Naive thymus-derived CD4-positive, alpha-beta T cell (primary cell): ENCODE data around the gene GNAI3. TPM values are rescaled to one million over a fixed set of nuclear protein-coding genes. Genes with fewer than 3 reads are reported as not detected.
A peak's percentile ranks its signal among the peaks of the same experiment; 100 is the strongest.

Experiments used
- ATAC-seq: fragments of 150-1000 bp; cut with Tn5 transposase; 2 replicates; pipeline ENCODE4 v1.10.0; 2021; ENCODE audit warnings: mild to moderate bottlenecking, moderate library complexity
- CTCF ChIA-PET: fragments of 350-600 bp; sonication (Branson Sonifier 250); formaldehyde crosslinking; loops from one replicate; lab custom pipeline; 2021; ENCODE audit warnings: antibody characterized with exemption; lab: Charles Lee
- POLR2A ChIA-PET: fragments of 350-600 bp; sonication (Branson Sonifier 250); formaldehyde crosslinking; loops from one replicate; lab custom pipeline; 2021; ENCODE audit warnings: antibody characterized with exemption, inconsistent platforms; lab: Charles Lee
- DNase-seq, 9 donors: peaks; one replicate each; pipeline versions ENCODE4 v3.0.0 to v3.0.0-alpha.2; 2020 to 2022; ENCODE audit warnings: mixed read lengths in 1 of 9
- H3K27ac ChIP-seq: one replicate; pipeline ENCODE4 v1.7.0; 2013; ENCODE audit warnings: mild to moderate bottlenecking, low read depth, low read length, moderate library complexity
- H3K27me3 ChIP-seq, 2 donors: one replicate each; pipeline ENCODE4 v1.7.0; 2013; ENCODE audit warnings: low read length in 2 of 2, mild to moderate bottlenecking in 2 of 2, moderate library complexity in 2 of 2; ENCODE audit not compliant: control insufficient read depth in 2 of 2, insufficient read depth in 2 of 2
- H3K36me3 ChIP-seq, 3 experiments: 1 replicate in 2 of 3; 2 replicates in 1 of 3; pipeline ENCODE4 v1.7.0; 2013; ENCODE audit warnings: low read length in 3 of 3, mild to moderate bottlenecking in 3 of 3, moderate library complexity in 1 of 3; ENCODE audit not compliant: insufficient read depth in 3 of 3, control insufficient read depth in 2 of 3
- H3K4me1 ChIP-seq, 2 donors: one replicate each; pipeline ENCODE4 v1.7.0; 2013; ENCODE audit warnings: low read length in 2 of 2, mild to moderate bottlenecking in 2 of 2, moderate library complexity in 1 of 2; ENCODE audit not compliant: control insufficient read depth in 2 of 2, insufficient read depth in 2 of 2
- H3K4me3 ChIP-seq: 2 replicates; pipeline ENCODE4 v1.7.0; 2013; ENCODE audit warnings: mild to moderate bottlenecking, low read length
- H3K9me3 ChIP-seq, 3 experiments: 1 replicate in 2 of 3; 2 replicates in 1 of 3; pipeline ENCODE4 v1.7.0; 2013; ENCODE audit warnings: low read length in 3 of 3; ENCODE audit not compliant: control insufficient read depth in 2 of 3
- H3K27ac Mint-ChIP-seq, 9 donors: one replicate each; pipeline ENCODE4 v1.8.0; 2020 to 2022; ENCODE audit warnings: mixed read lengths in 9 of 9, mild to moderate bottlenecking in 8 of 9, moderate library complexity in 5 of 9, inconsistent platforms in 2 of 9
- H3K27me3 Mint-ChIP-seq, 5 donors: one replicate each; pipeline ENCODE4 v1.8.0; 2021 to 2022; ENCODE audit warnings: mixed read lengths in 5 of 5, mild to moderate bottlenecking in 1 of 5
- H3K36me3 Mint-ChIP-seq, 5 donors: one replicate each; pipeline ENCODE4 v1.8.0; 2020 to 2022; ENCODE audit warnings: mixed read lengths in 5 of 5, mild to moderate bottlenecking in 3 of 5, inconsistent platforms in 1 of 5
- H3K4me1 Mint-ChIP-seq, 7 donors: one replicate each; pipeline ENCODE4 v1.8.0; 2020 to 2022; ENCODE audit warnings: mixed read lengths in 7 of 7, mild to moderate bottlenecking in 3 of 7, inconsistent platforms in 1 of 7
- H3K4me3 Mint-ChIP-seq, 10 donors: one replicate each; pipeline ENCODE4 v1.8.0; 2020 to 2022; ENCODE audit warnings: mild to moderate bottlenecking in 10 of 10, mixed read lengths in 10 of 10, moderate library complexity in 6 of 10, inconsistent platforms in 2 of 10
- H3K9me3 Mint-ChIP-seq, 11 donors: one replicate each; pipeline ENCODE4 v1.8.0; 2020 to 2022; ENCODE audit warnings: mixed read lengths in 11 of 11, mild to moderate bottlenecking in 4 of 11, inconsistent platforms in 1 of 11, moderate library complexity in 1 of 11
- intact Hi-C, 2 donors: fragments of 100-400 bp; cut with micrococcal nuclease; formaldehyde crosslinking; loops; one replicate each; pipeline ENCODE4 v1.15.1; 2023
- polyA plus RNA-seq, 2 donors: library from polyadenylated mRNA; unstranded; fragments of 300-500 nt; fragmentation: Illumina TruSeq; gene quantifications; one replicate each; pipeline ENCODE4 v1.2.3, GENCODE V29; 2021
- total RNA-seq, 6 experiments: library from RNA in 5 of 6; stranded (reverse) in 5 of 6; gene quantifications; 1 replicate in 5 of 6; 2 replicates in 1 of 6; pipeline ENCODE4 v1.2.3 and lab custom pipeline; 2021 to 2026

Gene GNAI3
- total and polyA plus RNA-seq, 7 experiments from 2014 or later = 4.9 to 9.3 (median 7.2) TPM

- no peak overlapping the region for H3K4me3 Mint-ChIP-seq
- ChIA-PET POLR2A (no interaction called here), CTCF (interaction anchor here (0.7 to 2.1 kb wide), 2 partner anchors 71 to 950 kb away, joined by 6 read pairs; no protein-coding TSS in a partner anchor)
- Histone ChIP-seq H3K9me3 (no peaks in the 10 kb centered on the region), H3K4me1 (peaks cover 6 to 7% of the 10 kb centered on the region in 2 donors), H3K27ac (no peak overlapping the region), H3K36me3 (no peaks in the 10 kb centered on the region), H3K4me3 (no peak overlapping the region), H3K27me3 (no peaks in the 10 kb centered on the region)
- H3K27ac Mint-ChIP-seq = no peak overlapping the region
- H3K4me1 Mint-ChIP-seq = peaks cover 24 to 39% (median 30%) of the 10 kb centered on the region in 7 donors
- H3K36me3 Mint-ChIP-seq = peaks cover 0 to 6% (median 0%) of the 10 kb centered on the region in 5 donors
- ATAC-seq = no peak
- H3K27me3 Mint-ChIP-seq = no peaks in the 10 kb centered on the region
- no peak for DNase-seq
- intact Hi-C loops = no loop called here
- no peaks in the 10 kb centered on the region for H3K9me3 Mint-ChIP-seq
Observed at GRCh38 chr1:109569323-109569722, 20.9 kb downstream of the GNAI3 start.

- no peaks in the 10 kb centered on the region for H3K27me3 ChIP-seq
- H3K27ac ChIP-seq = no peak overlapping the region
- no peaks in the 10 kb centered on the region for H3K9me3 ChIP-seq
- Mint-ChIP-seq H3K27me3 (no peaks in the 10 kb centered on the region), H3K4me3 (no peak overlapping the region), H3K4me1 (peaks cover 20 to 30% (median 23%) of the 10 kb centered on the region in 7 donors), H3K9me3 (no peaks in the 10 kb centered on the region), H3K27ac (no peak overlapping the region), H3K36me3 (peaks cover 0 to 12% (median 0%) of the 10 kb centered on the region in 5 donors)
- ATAC-seq (no peak), DNase-seq (no peak)
- H3K4me1 ChIP-seq = peaks cover 4 to 6% of the 10 kb centered on the region in 2 donors
- ChIA-PET CTCF (interaction anchor here (0.6 to 2.1 kb wide), 2 partner anchors 69 to 223 kb away, joined by 4 to 6 read pairs; no protein-coding TSS in a partner anchor), POLR2A (no interaction called here)
- H3K36me3 ChIP-seq = peaks cover 0 to 8% (median 0%) of the 10 kb centered on the region in 3 experiments
- intact Hi-C loops = no loop called here
- no peak overlapping the region for H3K4me3 ChIP-seq
Observed at GRCh38 chr1:109570414-109570813, 22.0 kb downstream of the GNAI3 start.

DNA sequence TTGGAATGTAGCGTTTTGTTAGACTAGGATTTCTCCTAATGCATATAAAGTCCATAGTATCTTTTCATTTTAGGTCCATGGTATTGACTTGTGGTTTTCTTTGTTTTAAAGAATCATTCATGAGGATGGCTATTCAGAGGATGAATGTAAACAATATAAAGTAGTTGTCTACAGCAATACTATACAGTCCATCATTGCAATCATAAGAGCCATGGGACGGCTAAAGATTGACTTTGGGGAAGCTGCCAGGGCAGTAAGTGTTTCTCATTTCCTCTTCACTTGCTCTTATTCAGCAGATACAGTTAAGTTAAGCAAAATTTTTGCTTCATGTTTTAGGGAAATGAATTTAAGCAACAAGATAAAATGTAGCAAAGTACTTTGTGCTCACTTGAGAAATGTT is 25.4 kb downstream of the GNAI3 start:
- no peaks in the 10 kb centered on the region for H3K27me3 ChIP-seq
- intact Hi-C loops = no loop called here
- H3K36me3 Mint-ChIP-seq = peaks cover 0 to 15% (median 4%) of the 10 kb centered on the region in 5 donors
- H3K27ac ChIP-seq = no peak overlapping the region
- ChIA-PET CTCF (no interaction called here), POLR2A (no interaction called here)
- H3K9me3 Mint-ChIP-seq = no peaks in the 10 kb centered on the region
- ATAC-seq (peak; percentile 74), DNase-seq (no peak)
- no peak overlapping the region for H3K4me3 Mint-ChIP-seq
- no peak overlapping the region for H3K4me3 ChIP-seq
- H3K4me1 Mint-ChIP-seq = peaks cover 8 to 15% (median 10%) of the 10 kb centered on the region in 7 donors
- peaks cover 4 to 19% (median 5%) of the 10 kb centered on the region in 3 experiments for H3K36me3 ChIP-seq
- H3K27me3 Mint-ChIP-seq = no peaks in the 10 kb centered on the region
- no peaks in the 10 kb centered on the region for H3K9me3 ChIP-seq
- H3K27ac Mint-ChIP-seq = peak overlapping the region in 1 of 9 donors; percentile 20
- peaks cover 0 to 3% of the 10 kb centered on the region in 2 donors for H3K4me1 ChIP-seq

- H3K27ac Mint-ChIP-seq = peak overlapping the region in 4 of 9 donors; percentile 4 to 75 (median 46)
- no peaks in the 10 kb centered on the region for H3K9me3 Mint-ChIP-seq
- Histone ChIP-seq H3K9me3 (no peaks in the 10 kb centered on the region), H3K27ac (no peak overlapping the region), H3K4me1 (no peaks in the 10 kb centered on the region), H3K4me3 (no peak overlapping the region), H3K27me3 (no peaks in the 10 kb centered on the region), H3K36me3 (peaks cover 8 to 55% (median 28%) of the 10 kb centered on the region in 3 experiments)
- intact Hi-C loops = no loop called here
- peaks cover 0 to 4% (median 0%) of the 10 kb centered on the region in 7 donors for H3K4me1 Mint-ChIP-seq
- H3K36me3 Mint-ChIP-seq = peaks cover 0 to 32% (median 16%) of the 10 kb centered on the region in 5 donors
- no peaks in the 10 kb centered on the region for H3K27me3 Mint-ChIP-seq
- ATAC-seq (no peak), DNase-seq (no peak)
- ChIA-PET CTCF (interaction anchor here (1.3 kb wide), 1 partner anchor 61 kb away, joined by 4 read pairs; no protein-coding TSS in a partner anchor), POLR2A (no interaction called here)
- H3K4me3 Mint-ChIP-seq = no peak overlapping the region
Observed at GRCh38 chr1:109578947-109579443, 30.6 kb downstream of the GNAI3 start.

GRCh38 chr1:109579491-109579890 is 31.1 kb downstream of the GNAI3 start:
- no peak overlapping the region for H3K4me3 Mint-ChIP-seq
- H3K9me3 Mint-ChIP-seq = no peaks in the 10 kb centered on the region
- Histone ChIP-seq H3K27me3 (no peaks in the 10 kb centered on the region), H3K9me3 (no peaks in the 10 kb centered on the region), H3K4me1 (no peaks in the 10 kb centered on the region), H3K27ac (no peak overlapping the region), H3K4me3 (no peak overlapping the region), H3K36me3 (peaks cover 8 to 60% (median 33%) of the 10 kb centered on the region in 3 experiments)
- peaks cover 0 to 6% (median 0%) of the 10 kb centered on the region in 7 donors for H3K4me1 Mint-ChIP-seq
- no peak for DNase-seq
- CTCF ChIA-PET = interaction anchor here (1.3 kb wide), 1 partner anchor 60 kb away, joined by 4 read pairs; no protein-coding TSS in a partner anchor
- no peaks in the 10 kb centered on the region for H3K27me3 Mint-ChIP-seq
- POLR2A ChIA-PET = no interaction called here
- H3K27ac Mint-ChIP-seq = no peak overlapping the region
- intact Hi-C loops = no loop called here
- H3K36me3 Mint-ChIP-seq = peaks cover 1 to 33% (median 19%) of the 10 kb centered on the region in 5 donors
- no peak for ATAC-seq

- Mint-ChIP-seq H3K27ac (no peak overlapping the region), H3K4me3 (no peak overlapping the region), H3K4me1 (peaks cover 0 to 8% (median 0%) of the 10 kb centered on the region in 7 donors), H3K9me3 (no peaks in the 10 kb centered on the region), H3K36me3 (peaks cover 10 to 38% (median 36%) of the 10 kb centered on the region in 5 donors), H3K27me3 (no peaks in the 10 kb centered on the region)
- peaks cover 4 to 73% (median 54%) of the 10 kb centered on the region in 3 experiments for H3K36me3 ChIP-seq
- no peaks in the 10 kb centered on the region for H3K4me1 ChIP-seq
- intact Hi-C loops = no loop called here
- H3K27me3 ChIP-seq = no peaks in the 10 kb centered on the region
- H3K4me3 ChIP-seq = no peak overlapping the region
- H3K27ac ChIP-seq = no peak overlapping the region
- ChIA-PET POLR2A (no interaction called here), CTCF (no interaction called here)
- DNase-seq (no peak), ATAC-seq (no peak)
- H3K9me3 ChIP-seq = no peaks in the 10 kb centered on the region
Observed at GRCh38 chr1:109582021-109582420, 33.6 kb downstream of the GNAI3 start.

GRCh38 chr1:109584766-109585165 is 36.4 kb downstream of the GNAI3 start:
- ATAC-seq = no peak
- H3K4me3 ChIP-seq = no peak overlapping the region
- Mint-ChIP-seq H3K9me3 (no peaks in the 10 kb centered on the region), H3K4me1 (peaks cover 0 to 12% (median 2%) of the 10 kb centered on the region in 7 donors), H3K27ac (peak overlapping the region in 2 of 9 donors; percentile 7 to 55), H3K27me3 (no peaks in the 10 kb centered on the region), H3K36me3 (peaks cover 22 to 53% (median 39%) of the 10 kb centered on the region in 5 donors), H3K4me3 (no peak overlapping the region)
- no peaks in the 10 kb centered on the region for H3K4me1 ChIP-seq
- peaks cover 0 to 72% (median 56%) of the 10 kb centered on the region in 3 experiments for H3K36me3 ChIP-seq
- POLR2A ChIA-PET = no interaction called here
- intact Hi-C loops = no loop called here
- CTCF ChIA-PET = no interaction called here
- no peak overlapping the region for H3K27ac ChIP-seq
- H3K27me3 ChIP-seq = no peaks in the 10 kb centered on the region
- no peaks in the 10 kb centered on the region for H3K9me3 ChIP-seq
- DNase-seq = no peak
